ENCODE measurements around the gene IQCK. TPM values are rescaled to one million over a fixed set of nuclear protein-coding genes. Genes with fewer than 3 reads are reported as not detected.

Gene IQCK
- total RNA-seq, 1 donor from 2014 or later, result 0.24 TPM

- DNase-seq (ENCODE audit: low spot score), result no peak
Observed at GRCh38 chr16:19802612-19803011, 84.5 kb downstream of the IQCK start.

DNA sequence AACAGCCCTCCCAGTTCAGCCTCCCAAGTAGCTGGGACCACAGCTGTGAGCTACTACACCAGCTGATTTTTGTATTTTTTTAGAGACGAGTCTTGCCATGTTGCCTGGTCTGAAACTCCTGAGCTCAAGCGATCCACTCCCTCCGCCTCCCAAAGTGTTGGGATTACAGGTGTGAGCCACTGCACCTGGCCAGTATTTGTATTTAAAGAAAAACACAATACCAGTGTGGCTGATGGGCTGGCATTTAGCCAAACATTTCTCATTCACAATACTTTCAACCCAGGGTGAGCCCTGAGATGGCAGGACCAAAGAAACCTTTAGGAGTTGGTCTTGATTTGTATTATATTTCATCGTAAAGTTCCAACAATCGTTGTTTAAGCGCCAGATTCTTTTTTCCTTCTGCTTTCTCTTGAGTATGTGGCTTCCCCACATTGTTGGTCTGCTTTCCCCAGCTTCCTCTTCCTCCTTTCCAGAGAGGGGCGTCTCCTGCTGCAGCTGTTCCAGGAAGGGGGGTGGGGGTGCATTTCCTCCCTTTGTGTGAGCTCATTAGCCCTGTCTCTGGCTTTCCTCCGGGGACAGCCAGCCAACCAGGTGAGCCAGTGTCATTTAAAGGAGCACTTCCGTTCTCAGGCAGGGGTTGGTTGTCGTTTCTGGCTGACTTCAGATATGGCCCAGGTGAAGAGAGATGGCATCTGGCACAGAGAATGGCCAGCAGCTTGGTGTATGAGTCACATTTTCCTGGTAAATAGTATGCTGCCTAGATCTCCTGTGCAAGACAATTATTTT is 86.7 kb downstream of the IQCK start:
- DNase-seq (ENCODE audit: low spot score), result peak; percentile 59

GRCh38 chr16:19805459-19806162 is 87.5 kb downstream of the IQCK start:
- no peak for DNase-seq (ENCODE audit: low spot score)

- no peak for DNase-seq (ENCODE audit: low spot score)
Observed at GRCh38 chr16:19808061-19808641, 90.1 kb downstream of the IQCK start.

DNA sequence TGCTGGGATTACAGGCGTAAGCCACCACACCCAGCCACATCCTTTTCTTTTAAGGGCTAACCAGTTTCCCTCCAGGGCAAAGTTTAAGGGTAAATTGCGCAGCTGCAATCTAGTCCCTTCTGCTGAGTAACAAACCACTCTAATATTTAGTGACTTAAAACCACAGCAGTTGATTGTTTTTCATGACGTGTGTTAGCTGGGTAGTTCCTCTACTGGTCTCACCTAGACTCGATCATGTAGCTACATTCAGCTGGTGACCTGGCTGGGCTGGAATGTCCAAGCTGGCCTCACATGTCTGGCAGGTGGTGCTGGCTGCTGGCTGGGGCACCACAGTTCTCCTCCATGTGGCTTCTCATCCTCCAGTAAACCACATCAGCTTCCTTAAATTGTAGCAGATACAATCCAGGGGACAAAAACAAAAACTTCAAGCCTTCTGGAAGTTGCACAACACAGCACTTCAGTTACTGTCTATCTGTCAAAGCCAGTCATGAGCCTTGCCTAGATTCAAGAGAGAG is 91.1 kb downstream of the IQCK start:
- no peak for DNase-seq (ENCODE audit: low spot score)

DNA sequence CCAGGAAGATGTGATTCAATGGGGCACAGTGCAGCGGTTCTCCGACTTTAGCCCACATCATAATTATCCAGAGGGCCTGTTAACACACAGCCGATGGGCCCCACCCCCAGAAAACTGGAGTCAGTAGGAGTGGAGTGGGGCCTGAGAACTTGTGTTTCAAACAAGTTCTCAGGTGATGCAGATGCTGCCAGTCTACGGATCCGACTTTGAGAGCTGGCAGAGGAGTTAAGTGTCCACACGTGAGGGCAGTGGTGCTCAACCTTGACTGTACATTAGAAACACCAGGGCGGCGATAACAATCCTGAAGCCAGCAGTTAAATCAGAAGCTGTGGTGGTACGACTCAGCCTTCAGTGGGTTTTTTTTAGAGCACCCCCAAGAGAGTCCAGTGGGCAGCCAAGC is 91.6 kb downstream of the IQCK start:
- DNase-seq (ENCODE audit: low spot score), result no peak

- peak; percentile 69 for DNase-seq (ENCODE audit: low spot score)
Observed at GRCh38 chr16:19810817-19811731, 93.0 kb downstream of the IQCK start.

DNA sequence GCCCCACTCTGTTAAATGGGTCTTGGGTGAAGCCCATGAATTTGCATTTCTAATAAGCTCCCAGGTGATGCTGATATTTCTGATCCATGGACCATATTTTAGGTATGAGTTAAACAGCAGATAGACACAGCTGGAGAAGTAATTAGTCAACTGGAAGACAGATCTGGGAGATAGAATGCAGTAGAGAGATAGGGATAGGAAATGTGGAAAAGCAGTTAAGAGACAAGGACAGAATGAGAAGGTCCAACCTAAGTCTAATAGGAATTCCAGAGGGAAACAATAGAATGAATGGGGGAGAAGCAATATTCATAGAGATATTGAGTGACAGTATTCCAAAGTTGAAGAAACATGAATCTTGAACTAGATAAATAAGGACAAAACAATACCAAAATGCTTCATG is 94.9 kb downstream of the IQCK start:
- no peak for DNase-seq (ENCODE audit: low spot score)

DNA sequence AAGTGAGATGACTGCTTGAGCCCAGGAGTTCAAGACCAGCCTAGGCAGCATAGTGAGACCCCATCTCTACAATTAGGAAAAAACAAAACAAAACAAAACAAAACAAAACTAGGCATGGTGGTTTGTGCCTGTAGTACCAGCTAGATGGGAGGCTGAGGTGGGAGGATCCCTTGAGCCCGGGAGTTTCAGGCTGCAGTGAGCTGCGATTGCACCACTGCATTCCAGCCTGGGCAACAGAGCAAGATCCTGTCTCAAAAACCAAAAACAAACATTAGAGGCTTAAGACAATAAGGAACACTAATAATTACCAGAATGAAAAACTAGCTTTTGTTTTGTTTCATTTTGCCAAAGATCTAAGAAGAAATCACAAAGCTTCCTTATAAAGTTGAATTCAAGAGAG is 97.3 kb downstream of the IQCK start:
- DNase-seq (ENCODE audit: low spot score), result no peak

- DNase-seq (ENCODE audit: low spot score), result no peak
Observed at GRCh38 chr16:19817122-19817521, 99.1 kb downstream of the IQCK start.

DNA sequence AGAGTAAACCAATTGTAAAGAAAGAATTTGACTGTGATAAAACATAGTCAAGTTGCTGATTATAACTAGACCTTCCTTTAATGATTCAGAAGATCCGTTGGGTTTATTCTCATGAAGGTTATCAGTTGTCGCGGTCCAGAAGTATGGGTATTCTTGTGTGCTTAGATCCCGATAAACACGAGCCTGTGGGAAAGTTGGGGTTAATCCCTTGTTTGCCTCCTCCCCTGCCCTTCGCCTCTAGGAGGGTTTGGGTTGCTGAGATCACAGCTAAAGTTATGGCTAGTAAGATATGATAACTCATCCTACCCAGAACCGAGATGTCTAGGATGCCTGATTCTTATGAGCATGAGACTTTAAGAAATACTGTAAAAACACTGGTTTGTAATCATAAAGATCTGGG is 99.8 kb downstream of the IQCK start:
- DNase-seq (ENCODE audit: low spot score), result no peak

GRCh38 chr16:19822533-19822932 is 104.5 kb downstream of the IQCK start:
- peak; percentile 57 for DNase-seq (ENCODE audit: low spot score)

- DNase-seq (ENCODE audit: low spot score), result no peak
Observed at GRCh38 chr16:19823322-19823721, 105.3 kb downstream of the IQCK start.

- DNase-seq (ENCODE audit: low spot score), result no peak
Observed at GRCh38 chr16:19824216-19824615, 106.1 kb downstream of the IQCK start.

- no peak for DNase-seq (ENCODE audit: low spot score)
Observed at GRCh38 chr16:19829844-19830692, 112.0 kb downstream of the IQCK start.

GRCh38 chr16:19830902-19831560 is 113.0 kb downstream of the IQCK start:
- DNase-seq (ENCODE audit: low spot score), result no peak

DNA sequence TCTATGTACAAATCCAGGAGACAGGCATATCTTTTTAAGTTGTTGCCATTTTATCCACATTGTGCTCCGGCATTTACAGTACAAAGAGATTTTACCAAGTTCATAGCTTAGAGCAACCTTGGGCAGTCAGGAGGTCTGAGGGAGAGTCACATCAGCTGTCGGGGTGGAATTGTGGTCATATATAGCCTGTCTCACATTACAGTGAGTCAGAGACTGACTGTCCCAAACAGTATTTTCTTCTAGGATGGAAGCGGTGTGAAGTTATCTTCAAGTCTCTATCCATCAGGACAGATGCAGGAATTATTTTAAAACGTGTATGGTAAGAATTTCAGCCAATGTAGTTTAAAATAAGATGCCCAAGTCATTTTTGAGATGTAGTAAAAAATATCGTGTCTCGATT is 113.6 kb downstream of the IQCK start:
- no peak for DNase-seq (ENCODE audit: low spot score)

GRCh38 chr16:19833176-19833575 is 115.1 kb downstream of the IQCK start:
- DNase-seq (ENCODE audit: low spot score), result no peak

GRCh38 chr16:19833581-19833980 is 115.5 kb downstream of the IQCK start:
- DNase-seq (ENCODE audit: low spot score), result no peak

- no peak for DNase-seq (ENCODE audit: low spot score)
Observed at GRCh38 chr16:19835196-19835595, 117.1 kb downstream of the IQCK start.
